ENCODE measurements around the gene SLC9A1.

GRCh38 chr1:27176954-27177353, 22.0 kb upstream of the SLC9A1 start:
- no peak for TF ChIP-seq E2F4 (IDR thresholded peaks at IDR 0.05; ENCODE audit: low read depth, low read length)
- TF ChIP-seq EZH2 (IDR thresholded peaks at IDR 0.05; ENCODE audit: borderline replicate concordance, control insufficient read depth, low read depth, low read length), result no peak
- TF ChIP-seq PRDM15 (CRISPR knock-in tag; IDR thresholded peaks at IDR 0.05), result no peak
- no peak for TF ChIP-seq IRF5 (IDR thresholded peaks at IDR 0.05; ENCODE audit: borderline replicate concordance)
- TF ChIP-seq POLR2A (IDR thresholded peaks at IDR 0.05; ENCODE audit: low read depth, low read length), result no peak
- TF ChIP-seq YY1 (IDR thresholded peaks at IDR 0.05; ENCODE audit: low read depth, low read length), result no peak
- TF ChIP-seq CREM (IDR thresholded peaks at IDR 0.05; ENCODE audit: low read depth), result no peak
- no peak for TF ChIP-seq CTCF (IDR thresholded peaks at IDR 0.05 in 2 of 3, conservative IDR thresholded peaks at IDR 0.05 in 1 of 3; ENCODE audit: control insufficient read depth in 2 of 3, extremely low read depth in 1 of 3, insufficient read depth in 1 of 3, low read depth in 3 of 3, low read length in 3 of 3)
- no peak for TF ChIP-seq SPI1 (IDR thresholded peaks at IDR 0.05; ENCODE audit: borderline replicate concordance, insufficient read depth, low read depth, low read length)
- TF ChIP-seq CHD2 (IDR thresholded peaks at IDR 0.05; ENCODE audit: borderline replicate concordance, low read depth, low read length), result no peak
- TF ChIP-seq POLR2AphosphoS5 (IDR thresholded peaks at IDR 0.05; ENCODE audit: low read length), result no peak

All from GM12878 (cell line).